ENCODE results near the gene SH3BP4. TPM values are rescaled to one million over a fixed set of nuclear protein-coding genes. Genes with fewer than 3 reads are reported as not detected.

SH3BP4 gene
- polyA plus RNA-seq, 2 of the 4 experiments (the other 2 are of a cell fraction) = 22.6 to 35.7 TPM

- Histone ChIP-seq H3K27ac (peak overlapping the region in 1 of 2 experiments; percentile 74; a peak in 3 of 6 replicates), H3K9me3 (no peaks in the 10 kb centered on the region), H3K4me1 (peaks cover 29% of the 10 kb centered on the region), H3K4me2 (no peak overlapping the region), H3K4me3 (no peak overlapping the region)
- no peak for FAIRE-seq
- ChIA-PET POLR2A (no interaction called here), CTCF (interaction anchor here (0.7 to 3.0 kb wide), 4 partner anchors 12 to 414 kb away, joined by 3 to 10 read pairs (median 4); no protein-coding TSS in a partner anchor)
- TF ChIP-seq MAFK (IDR thresholded peaks at IDR 0.05; ENCODE audit: partially characterized antibody) = no peak
- TF ChIP-seq HOXB5 (CRISPR knock-in tag; IDR thresholded peaks at IDR 0.05) = no peak
- no peak for TF ChIP-seq ZSCAN20 (CRISPR knock-in tag; IDR thresholded peaks at IDR 0.05)
- no peak for TF ChIP-seq BCL3 (IDR thresholded peaks at IDR 0.05)
- no peak for TF ChIP-seq CHD4 (IDR thresholded peaks at IDR 0.05; ENCODE audit: borderline replicate concordance)
- TF ChIP-seq MYC (IDR thresholded peaks at IDR 0.05; ENCODE audit: borderline replicate concordance, low read length) = no peak
- TF ChIP-seq CEBPB (IDR thresholded peaks at IDR 0.05) = no peak
- TF ChIP-seq GATA3 (IDR thresholded peaks at IDR 0.05; ENCODE audit: borderline replicate concordance) = no peak
- no peak for TF ChIP-seq FOXS1 (CRISPR knock-in tag; IDR thresholded peaks at IDR 0.05)
- TF ChIP-seq HDAC2 (IDR thresholded peaks at IDR 0.05) = no peak
- no peak for TF ChIP-seq USF2 (IDR thresholded peaks at IDR 0.05)
- no peak for TF ChIP-seq ZFP36 (IDR thresholded peaks at IDR 0.05; ENCODE audit: borderline replicate concordance, partially characterized antibody)
- TF ChIP-seq ATOH8 (CRISPR knock-in tag; IDR thresholded peaks at IDR 0.05; ENCODE audit: low read depth) = no peak
- TF ChIP-seq NR3C1 (IDR thresholded peaks at IDR 0.05) = no peak
- TF ChIP-seq NPAS2 (CRISPR knock-in tag; IDR thresholded peaks at IDR 0.05; ENCODE audit: borderline replicate concordance) = no peak
- no peak for DNase-seq (ENCODE audit: low read depth in 1 of 2, low spot score in 1 of 2)
- WGBS (ENCODE audit: missing lambda C conversion rate) = 78% methylated on average over 17 of the region's 18 CpGs
- no peak for ATAC-seq
Observed at GRCh38 chr2:234964631-234965461, 13.0 kb downstream of the SH3BP4 start.

GRCh38 chr2:234966340-234966739 is 14.5 kb downstream of the SH3BP4 start:
- FAIRE-seq = no peak
- TF ChIP-seq MAFK (IDR thresholded peaks at IDR 0.05; ENCODE audit: partially characterized antibody) = no peak
- no peak for TF ChIP-seq EP300 (IDR thresholded peaks at IDR 0.05)
- TF ChIP-seq HOXB13 (CRISPR knock-in tag; IDR thresholded peaks at IDR 0.05; ENCODE audit: low read depth) = no peak
- TF ChIP-seq ATOH8 (CRISPR knock-in tag; IDR thresholded peaks at IDR 0.05; ENCODE audit: low read depth) = no peak

More at GRCh38 chr2:234966340-234966739, 14.5 kb downstream of the SH3BP4 start:
- Histone ChIP-seq H3K27ac (no peak overlapping the region), H3K9me3 (no peaks in the 10 kb centered on the region), H3K4me1 (peaks cover 41% of the 10 kb centered on the region), H3K4me3 (no peak overlapping the region), H3K4me2 (no peak overlapping the region)
- no peak for ATAC-seq
- 92% methylated on average over 6 of the region's 6 CpGs for WGBS (ENCODE audit: missing lambda C conversion rate)
- ChIA-PET POLR2A (no interaction called here), CTCF (interaction anchor here (1.2 to 1.9 kb wide), 2 partner anchors 10 to 141 kb away, joined by 5 to 8 read pairs; no protein-coding TSS in a partner anchor)
- DNase-seq (ENCODE audit: low read depth in 1 of 2, low spot score in 1 of 2) = no peak

All from A549 (cell line).